Hepatocyte (in vitro differentiated cells): Measurements from ENCODE around the gene LMAN2L.

Source experiments
- CTCF ChIP-seq: fragments of 200-600 bp; sonication (generic); IDR thresholded peaks from 2 replicates; pipeline ENCODE4 v1.5.1; 2016; ENCODE audit warnings: antibody characterized with exemption, mild to moderate bottlenecking; ENCODE audit not compliant: poor library complexity
- EZH2 ChIP-seq: fragments of 200-600 bp; sonication (generic); IDR thresholded peaks from 2 replicates; pipeline ENCODE4 v1.6.1; 2016; ENCODE audit warnings: antibody characterized with exemption, mild to moderate bottlenecking, borderline replicate concordance
- EZH2phosphoT487 ChIP-seq: fragments of 200-600 bp; sonication (generic); IDR thresholded peaks from one replicate; pipeline ENCODE4 v1.6.1; 2018; ENCODE audit warnings: antibody characterized with exemption, mild to moderate bottlenecking, low read depth, moderate library complexity; ENCODE audit not compliant: unreplicated experiment, severe bottlenecking

DNA sequence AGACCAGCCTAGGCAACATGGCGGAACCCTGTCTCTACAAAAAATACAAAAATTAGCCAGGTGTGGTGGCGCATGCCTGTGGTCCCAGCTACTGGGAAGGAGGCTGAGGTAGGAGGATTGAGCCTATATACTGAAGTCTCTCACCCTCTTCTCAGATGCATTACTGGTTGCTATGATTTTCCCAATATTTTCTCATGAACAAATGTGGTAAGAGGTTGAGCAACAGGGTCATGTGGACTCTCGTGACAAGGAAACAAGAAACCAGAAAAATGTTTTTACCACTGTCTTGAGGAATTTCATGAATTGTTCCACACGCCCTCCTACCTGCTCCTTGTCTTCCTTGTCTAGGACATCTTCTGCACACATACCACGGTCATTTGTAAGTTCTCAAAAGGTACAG, 12.4 kb downstream of the LMAN2L start:
- TF ChIP-seq EZH2phosphoT487, result no peak
- no peak for TF ChIP-seq CTCF
- no peak for TF ChIP-seq EZH2
